AG04449 (cell line): ENCODE measurements around the gene RNF39.

Source experiments
- CTCF ChIA-PET: fragments of 350-600 bp; formaldehyde crosslinking; extraction: SDS; loops from one replicate; lab custom pipeline; 2021; ENCODE audit warnings: antibody characterized with exemption; lab: Yijun Ruan, JAX
- POLR2A ChIA-PET: fragments of 400-600, 350-600 bp; formaldehyde crosslinking; extraction: SDS; loops from one replicate; lab custom pipeline; 2020; ENCODE audit warnings: antibody characterized with exemption, inconsistent platforms; lab: Yijun Ruan, JAX
- DNase-seq: peaks from one replicate; pipeline ENCODE4 v3.0.0-alpha.2; 2010; ENCODE audit warnings: low read depth, low spot score
- H3K4me3 ChIP-seq: 2 replicates; pipeline ENCODE4 v1.5.1; 2011; ENCODE audit warnings: low read depth, mild to moderate bottlenecking, control low read depth, low read length
- TF ChIP-seq, protein P1 (sequence below): IDR thresholded peaks from one replicate; pipeline ENCODE4 v1.5.1; 2011; ENCODE audit warnings: mild to moderate bottlenecking, moderate library complexity, low read length, control low read depth, inconsistent platforms; ENCODE audit not compliant: insufficient read depth; ENCODE audit errors: missing control alignments

RNF39 gene

DNA sequence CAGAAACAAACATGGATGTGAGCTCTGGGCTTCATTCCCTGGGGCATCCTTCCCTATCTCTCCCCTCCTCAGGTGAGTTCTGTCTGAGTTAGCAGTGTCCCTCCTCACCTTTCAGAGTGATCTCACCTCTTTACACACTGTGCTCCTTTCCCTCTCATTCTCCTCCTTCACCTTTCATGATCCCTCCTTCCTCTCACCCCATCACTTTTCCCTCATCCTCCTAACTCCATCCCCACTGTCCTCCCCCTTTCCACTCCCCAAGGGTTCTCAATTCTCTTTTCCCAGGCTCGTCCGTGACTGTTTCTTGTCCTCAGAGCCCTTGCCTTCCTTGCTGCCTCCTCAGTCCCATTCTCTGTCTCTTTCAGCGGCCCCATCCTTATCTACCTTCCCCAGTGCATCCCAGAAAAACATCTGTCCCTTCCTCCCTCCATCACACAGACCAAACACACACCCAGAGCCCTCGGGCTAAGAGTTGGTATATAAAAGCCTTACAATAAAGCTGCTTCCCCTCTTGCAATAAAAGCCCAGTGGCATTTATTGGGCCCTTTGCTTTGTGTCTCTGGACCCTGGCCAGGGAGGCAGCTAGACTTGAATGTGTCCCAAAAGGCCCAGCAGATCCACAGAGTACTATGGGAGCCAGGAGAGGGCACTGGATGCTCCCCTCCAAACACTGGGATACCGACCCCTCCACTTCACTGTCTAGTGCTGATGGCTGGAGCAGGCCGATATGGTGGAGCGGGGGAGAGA, 1.9 kb downstream of the RNF39 start:
- CTCF ChIA-PET = interaction anchor here (1.8 kb wide), 1 partner anchor 30 kb away, joined by 7 read pairs; no protein-coding TSS in a partner anchor

DNA sequence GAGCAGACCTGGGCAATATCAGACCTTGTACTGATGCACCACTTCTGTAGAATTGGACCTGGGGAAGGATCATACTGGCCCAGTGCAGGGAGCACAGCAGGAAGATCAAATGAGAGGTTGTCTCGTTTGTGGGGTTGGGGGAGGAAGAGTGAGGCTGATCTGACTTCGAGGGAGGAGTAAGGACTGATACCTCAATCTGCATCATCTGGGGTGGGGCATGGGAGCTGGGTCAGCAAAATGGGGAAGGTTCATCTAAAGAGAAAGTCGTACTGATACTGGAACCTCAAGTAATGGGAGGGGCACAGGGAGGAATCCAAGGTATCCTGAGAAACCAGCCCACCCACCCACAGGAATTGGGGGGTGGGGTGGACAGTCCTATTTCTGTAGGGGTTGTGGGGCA, 3.7 kb downstream of the RNF39 start:
- CTCF ChIA-PET = interaction anchor here (0.9 to 2.4 kb wide), 3 partner anchors 32 to 99 kb away, joined by 3 to 7 read pairs (median 6); no protein-coding TSS in a partner anchor
- POLR2A ChIA-PET = interaction anchor here (1.7 kb wide), 1 partner anchor 10 kb away, joined by 5 read pairs; the partner anchor contains the start of gene POLR1H
- TF ChIP-seq, protein P1, sequence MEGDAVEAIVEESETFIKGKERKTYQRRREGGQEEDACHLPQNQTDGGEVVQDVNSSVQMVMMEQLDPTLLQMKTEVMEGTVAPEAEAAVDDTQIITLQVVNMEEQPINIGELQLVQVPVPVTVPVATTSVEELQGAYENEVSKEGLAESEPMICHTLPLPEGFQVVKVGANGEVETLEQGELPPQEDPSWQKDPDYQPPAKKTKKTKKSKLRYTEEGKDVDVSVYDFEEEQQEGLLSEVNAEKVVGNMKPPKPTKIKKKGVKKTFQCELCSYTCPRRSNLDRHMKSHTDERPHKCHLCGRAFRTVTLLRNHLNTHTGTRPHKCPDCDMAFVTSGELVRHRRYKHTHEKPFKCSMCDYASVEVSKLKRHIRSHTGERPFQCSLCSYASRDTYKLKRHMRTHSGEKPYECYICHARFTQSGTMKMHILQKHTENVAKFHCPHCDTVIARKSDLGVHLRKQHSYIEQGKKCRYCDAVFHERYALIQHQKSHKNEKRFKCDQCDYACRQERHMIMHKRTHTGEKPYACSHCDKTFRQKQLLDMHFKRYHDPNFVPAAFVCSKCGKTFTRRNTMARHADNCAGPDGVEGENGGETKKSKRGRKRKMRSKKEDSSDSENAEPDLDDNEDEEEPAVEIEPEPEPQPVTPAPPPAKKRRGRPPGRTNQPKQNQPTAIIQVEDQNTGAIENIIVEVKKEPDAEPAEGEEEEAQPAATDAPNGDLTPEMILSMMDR = no peak
- no peak for DNase-seq
- no peak overlapping the region for H3K4me3 ChIP-seq

More for the DNA sequence above, 1.9 kb downstream of the RNF39 start:
- TF ChIP-seq, protein P1 = no peak
- POLR2A ChIA-PET = no interaction called here
- no peak for DNase-seq
- H3K4me3 ChIP-seq = no peak overlapping the region

DNA sequence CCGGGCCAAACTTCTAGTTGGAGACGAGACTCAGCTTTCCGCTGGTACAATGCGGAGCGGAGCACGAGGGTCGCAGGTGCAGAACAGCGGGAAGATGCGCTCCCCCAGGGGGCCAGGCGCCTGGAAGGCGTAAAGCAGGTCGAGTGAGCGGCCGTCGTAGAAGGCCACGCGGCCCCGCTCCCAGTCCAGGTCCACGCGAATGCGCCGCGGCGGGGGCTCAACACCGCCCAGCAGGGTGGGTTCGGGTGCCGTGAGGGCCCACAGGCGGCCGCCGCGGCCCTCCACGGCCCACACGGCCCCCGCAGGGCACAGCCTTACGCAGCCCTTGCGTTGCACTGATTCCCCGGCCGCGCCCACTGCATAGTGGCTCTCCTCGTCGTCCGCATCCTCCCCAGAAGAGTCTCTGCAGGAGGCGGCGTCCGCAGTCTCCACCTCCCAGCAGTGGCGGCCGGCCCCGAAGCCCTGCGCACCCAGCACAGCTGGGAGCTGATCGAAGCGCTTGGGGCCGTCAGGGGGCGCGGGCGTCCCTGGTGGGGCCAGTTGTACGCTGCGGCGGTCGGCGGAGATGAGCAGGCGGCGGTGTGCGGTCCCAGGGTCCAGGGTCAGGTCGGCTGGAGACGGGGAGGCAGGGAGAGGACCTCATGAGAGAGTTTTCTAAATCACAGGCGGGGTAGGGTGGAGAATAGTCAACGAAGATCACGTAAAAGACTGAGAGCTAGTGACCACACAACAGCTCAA, 4.3 kb downstream of the RNF39 start:
- ChIA-PET CTCF (interaction anchor here (0.9 to 2.4 kb wide), 4 partner anchors 30 to 99 kb away, joined by 3 to 7 read pairs (median 4); no protein-coding TSS in a partner anchor), POLR2A (interaction anchor here (1.0 to 1.7 kb wide), 2 partner anchors 10 to 22 kb away, joined by 3 to 5 read pairs; partner anchors contain the start of gene POLR1H)
- DNase-seq = no peak
- peak overlapping the region; percentile 6; the same call in 1 of the 2 replicates for H3K4me3 ChIP-seq
- TF ChIP-seq, protein P1 = peak; percentile 33

DNA sequence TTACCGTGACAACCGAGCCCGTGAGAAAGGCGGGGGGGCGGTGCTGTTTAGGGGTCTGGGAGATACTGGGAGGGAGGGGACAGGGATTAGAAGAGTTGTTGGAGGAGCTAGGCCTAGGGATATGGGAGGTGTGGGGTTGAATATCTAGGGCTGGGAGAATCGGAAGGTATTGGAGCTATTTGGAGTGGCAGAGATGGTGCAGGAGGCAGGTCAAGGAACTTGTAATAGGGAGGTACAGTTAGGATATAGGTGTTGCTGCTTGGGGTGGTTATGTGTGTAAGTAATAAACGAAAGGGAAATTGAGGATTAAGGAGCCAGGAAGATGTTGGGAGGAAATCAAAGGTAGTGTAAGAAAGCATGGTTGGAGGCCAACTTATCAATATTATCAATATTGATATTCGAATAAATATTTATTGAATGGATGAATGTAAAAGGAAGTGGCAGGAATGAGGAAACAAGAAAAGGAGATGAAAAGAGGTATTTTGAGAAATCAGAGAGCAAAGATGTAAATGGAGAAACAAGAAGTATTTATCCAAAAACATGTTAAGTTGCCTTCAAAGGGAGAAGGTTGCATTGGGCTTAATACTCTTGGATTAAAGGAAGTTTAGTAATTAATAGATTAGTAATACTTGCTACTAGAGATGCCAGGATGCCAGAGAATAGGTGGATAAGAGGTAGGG, 8.0 kb downstream of the RNF39 start:
- CTCF ChIA-PET = interaction anchor here (0.9 to 1.9 kb wide), 3 partner anchors 10 to 64 kb away, joined by 3 to 4 read pairs (median 3); no protein-coding TSS in a partner anchor
- peak overlapping the region; percentile 77 for H3K4me3 ChIP-seq
- POLR2A ChIA-PET = interaction anchor here (0.5 to 1.1 kb wide), 3 partner anchors 20 to 180 kb away, joined by 3 to 5 read pairs (median 4); no protein-coding TSS in a partner anchor
- TF ChIP-seq, protein P1 = no peak
- no peak for DNase-seq

DNA sequence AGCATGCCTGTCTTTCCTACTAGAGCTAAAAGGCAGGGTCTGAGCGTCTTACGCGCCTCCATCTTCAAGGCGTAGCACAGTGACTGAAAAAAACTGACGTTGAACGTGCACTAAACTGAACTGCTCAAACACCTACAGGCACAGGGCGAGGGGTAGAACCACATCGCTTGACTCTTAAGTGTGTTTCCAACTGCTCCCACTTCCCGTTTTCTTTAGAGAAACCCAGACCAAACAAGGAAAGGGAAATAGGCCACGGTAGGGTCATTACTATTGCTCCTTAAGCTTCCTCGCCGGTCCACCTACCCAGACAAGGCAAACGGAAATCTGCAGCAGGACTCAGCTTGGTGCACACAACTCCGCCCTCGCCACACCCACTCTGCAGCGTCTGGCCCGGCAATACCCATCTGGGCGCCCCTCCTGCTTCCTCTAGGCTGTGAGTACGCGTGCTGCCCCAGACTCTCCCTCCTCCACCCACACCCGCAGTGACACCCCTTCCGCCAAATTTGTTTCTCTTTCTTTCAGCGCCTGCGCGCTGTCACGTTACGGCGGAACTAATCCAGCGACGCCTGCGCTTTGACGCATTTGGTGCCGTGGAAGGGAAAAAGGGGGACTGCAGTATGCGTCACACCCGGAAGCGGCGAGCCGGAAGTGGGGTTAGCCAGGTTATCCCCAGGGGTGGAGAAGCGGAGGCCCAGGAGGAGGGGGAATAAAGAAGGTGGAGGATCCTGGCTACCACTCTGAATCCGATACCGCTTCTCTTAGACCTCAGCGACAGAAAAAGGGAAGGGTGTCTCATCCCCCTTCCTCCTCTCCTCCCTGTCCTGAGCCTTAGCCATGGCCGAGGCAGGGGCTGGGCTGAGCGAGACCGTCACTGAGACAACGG, 8.8 kb downstream of the RNF39 start, which contains the start of gene PPP1R11:
Gene PPP1R11, plus strand, starts transcription at position 622 of the 883 bp plus-strand sequence. Its CDS starts 213 bp downstream, at position 835.
- peak; percentile 90 for DNase-seq
- POLR2A ChIA-PET = interaction anchor here (0.5 to 1.1 kb wide), 4 partner anchors 20 to 180 kb away, joined by 3 to 5 read pairs (median 4); no protein-coding TSS in a partner anchor
- CTCF ChIA-PET = interaction anchor here (0.8 to 1.9 kb wide), 7 partner anchors 11 to 416 kb away, joined by 3 to 7 read pairs (median 4); no protein-coding TSS in a partner anchor
- TF ChIP-seq, protein P1 = no peak
- H3K4me3 ChIP-seq = peak within 1 kb of the TSS; percentile 77
